GM06990 (cell line): ENCODE results near the gene TRIM58.

Experiments
- DNase-seq: peaks from one replicate; pipeline ENCODE4 v3.0.0-alpha.2; 2011; ENCODE audit not compliant: insufficient read length; ENCODE audit errors: extremely low read depth
- H3K27me3 ChIP-seq: replicated peaks from 2 replicates; pipeline ENCODE4 v1.6.0; 2011; ENCODE audit warnings: low read length; ENCODE audit not compliant: control insufficient read depth, insufficient read depth
- H3K36me3 ChIP-seq: 2 replicates; pipeline ENCODE4 v1.5.1; 2011; ENCODE audit warnings: low read length; ENCODE audit not compliant: control insufficient read depth, insufficient read depth
- H3K4me3 ChIP-seq: replicated peaks from 2 replicates; pipeline ENCODE4 v1.5.1; 2011; ENCODE audit warnings: low read depth, mild to moderate bottlenecking, control low read depth, low read length
- CTCF ChIP-seq: IDR thresholded peaks from 2 replicates; pipeline ENCODE4 v1.5.1; 2011; ENCODE audit warnings: low read length, control low read depth, mild to moderate bottlenecking, inconsistent platforms; ENCODE audit not compliant: insufficient read depth, poor library complexity, severe bottlenecking

The TRIM58 gene

GRCh38 chr1:247845693-247846017 lies 11.3 kb upstream of the TRIM58 start:
- no peak overlapping the region for H3K4me3 ChIP-seq
- no peaks in the 10 kb centered on the region for H3K27me3 ChIP-seq
- no peak for DNase-seq
- no peaks in the 10 kb centered on the region for H3K36me3 ChIP-seq
- TF ChIP-seq CTCF = no peak

- DNase-seq = no peak
- H3K27me3 ChIP-seq = no peaks in the 10 kb centered on the region
- H3K36me3 ChIP-seq = no peaks in the 10 kb centered on the region
- no peak overlapping the region for H3K4me3 ChIP-seq
- TF ChIP-seq CTCF = no peak
These were observed 8.6 kb upstream of the TRIM58 start for GRCh38 chr1:247848346-247848745.

- Histone ChIP-seq H3K27me3 (no peaks in the 10 kb centered on the region), H3K36me3 (no peaks in the 10 kb centered on the region), H3K4me3 (no peak overlapping the region)
- TF ChIP-seq CTCF = no peak
- DNase-seq = no peak
These were observed 7.4 kb upstream of the TRIM58 start for GRCh38 chr1:247849616-247850015.

- Histone ChIP-seq H3K27me3 (no peaks in the 10 kb centered on the region; the same call in 1 of the 2 replicates), H3K36me3 (no peaks in the 10 kb centered on the region), H3K4me3 (no peak overlapping the region)
- TF ChIP-seq CTCF = no peak
- DNase-seq = no peak
These were observed 2.0 kb upstream of the TRIM58 start for GRCh38 chr1:247854899-247855545.

- DNase-seq = no peak
- Histone ChIP-seq H3K27me3 (no peaks in the 10 kb centered on the region; the same call in 1 of the 2 replicates), H3K4me3 (no peak overlapping the region), H3K36me3 (no peaks in the 10 kb centered on the region)
- no peak for TF ChIP-seq CTCF
These were observed 1.1 kb upstream of the TRIM58 start for GRCh38 chr1:247855911-247856310.
